HG03354 (cell line): ENCODE data around the gene TBL1Y.
"Not testable (repeated sequence)": the region's sequence is repeated elsewhere in the genome, so short reads cannot be mapped to it uniquely, and the experiment has no call there.

ENCODE experiments used
- ATAC-seq: cut with Tn5 transposase; IDR thresholded peaks from one replicate; pipeline ENCODE4 v1.9.1; 2021; ENCODE audit warnings: mild to moderate bottlenecking; ENCODE audit not compliant: unreplicated experiment, poor library complexity, severe bottlenecking

TBL1Y gene

GRCh38 chrY:6910372-6911252, at the start of gene TBL1Y:
TBL1Y (plus strand) TSS chrY:6910697; CDS start chrY:7025085, 114,388 bp downstream.
- no peak for ATAC-seq

GRCh38 chrY:6894496-6894895, 16.0 kb upstream of the TBL1Y start:
- ATAC-seq, result no peak

- ATAC-seq, result no peak
Observed at GRCh38 chrY:6895236-6895635, 15.3 kb upstream of the TBL1Y start.

- ATAC-seq, result not testable (repeated sequence)
Observed at GRCh38 chrY:6902116-6902515, 8.4 kb upstream of the TBL1Y start.

- no peak for ATAC-seq
Observed at GRCh38 chrY:6907591-6907990, 2.9 kb upstream of the TBL1Y start.

GRCh38 chrY:6908021-6908420, 2.5 kb upstream of the TBL1Y start:
- not testable (repeated sequence) for ATAC-seq

- ATAC-seq, result no peak
Observed at GRCh38 chrY:6909118-6909521, 1.4 kb upstream of the TBL1Y start.

- ATAC-seq, result no peak
Observed at GRCh38 chrY:6909856-6910255, 641 bp upstream of the TBL1Y start.

GRCh38 chrY:6911253-6911881, 870 bp downstream of the TBL1Y start, which contains the start of gene AMELY:
AMELY (minus strand) TSS chrY:6911752; CDS start chrY:6872608, 39,144 bp downstream.
- ATAC-seq, result no peak

GRCh38 chrY:6913362-6913761, 2.9 kb downstream of the TBL1Y start:
- ATAC-seq, result no peak

GRCh38 chrY:6921061-6921460, 10.6 kb downstream of the TBL1Y start:
- ATAC-seq, result no peak

GRCh38 chrY:6928265-6928664, 17.8 kb downstream of the TBL1Y start:
- no peak for ATAC-seq

GRCh38 chrY:6929237-6929636, 18.7 kb downstream of the TBL1Y start:
- ATAC-seq, result no peak

- no peak for ATAC-seq
Observed at GRCh38 chrY:6931779-6932396, 21.4 kb downstream of the TBL1Y start.

- no peak for ATAC-seq
Observed at GRCh38 chrY:6935497-6935896, 25.0 kb downstream of the TBL1Y start.

GRCh38 chrY:6947695-6948094, 37.2 kb downstream of the TBL1Y start:
- ATAC-seq, result no peak

- ATAC-seq, result no peak
Observed at GRCh38 chrY:6948378-6948777, 37.9 kb downstream of the TBL1Y start.

GRCh38 chrY:6949947-6950346, 39.5 kb downstream of the TBL1Y start:
- ATAC-seq, result no peak

- ATAC-seq, result no peak
Observed at GRCh38 chrY:6964732-6965131, 54.2 kb downstream of the TBL1Y start.

GRCh38 chrY:6966521-6966920, 56.0 kb downstream of the TBL1Y start:
- no peak for ATAC-seq

GRCh38 chrY:6967736-6968135, 57.2 kb downstream of the TBL1Y start:
- ATAC-seq, result no peak
